ENCODE results near the gene SF1.

Gene SF1

GRCh38 chr11:64760759-64761420, 17.5 kb downstream of the SF1 start:
- no peak for DNase-seq (ENCODE audit: low read depth)

- no peak for DNase-seq (ENCODE audit: low read depth)
Measured at GRCh38 chr11:64759722-64760719, 18.3 kb downstream of the SF1 start, which contains the start of gene PYGM. Gene PYGM (minus strand): TSS chr11:64759974. CDS start chr11:64759898, 76 bp downstream.

- no peak for DNase-seq (ENCODE audit: low read depth)
Measured at GRCh38 chr11:64759131-64759721, 19.1 kb downstream of the SF1 start.

GRCh38 chr11:64758330-64759079, 19.8 kb downstream of the SF1 start:
- no peak for DNase-seq (ENCODE audit: low read depth)

GRCh38 chr11:64757549-64758329, 20.6 kb downstream of the SF1 start:
- DNase-seq (ENCODE audit: low read depth) = no peak

- DNase-seq (ENCODE audit: low read depth) = no peak
Measured at GRCh38 chr11:64755681-64756361, 22.5 kb downstream of the SF1 start.

- DNase-seq (ENCODE audit: low read depth) = no peak
Measured at GRCh38 chr11:64754919-64755662, 23.3 kb downstream of the SF1 start.

GRCh38 chr11:64754124-64754918, 24.0 kb downstream of the SF1 start:
- DNase-seq (ENCODE audit: low read depth) = no peak

- DNase-seq (ENCODE audit: low read depth) = no peak
Measured at GRCh38 chr11:64753380-64754123, 24.8 kb downstream of the SF1 start.

GRCh38 chr11:64753019-64753379, 25.3 kb downstream of the SF1 start:
- no peak for DNase-seq (ENCODE audit: low read depth)

- DNase-seq (ENCODE audit: low read depth) = no peak
Measured at GRCh38 chr11:64752175-64752970, 26.0 kb downstream of the SF1 start.

GRCh38 chr11:64751580-64751979, 26.8 kb downstream of the SF1 start:
- DNase-seq (ENCODE audit: low read depth) = no peak

- DNase-seq (ENCODE audit: low read depth) = no peak
Measured at GRCh38 chr11:64751136-64751535, 27.2 kb downstream of the SF1 start.

GRCh38 chr11:64750361-64751054, 27.8 kb downstream of the SF1 start:
- no peak for DNase-seq (ENCODE audit: low read depth)

GRCh38 chr11:64747961-64748665, 30.2 kb downstream of the SF1 start:
- peak; percentile 58 for DNase-seq (ENCODE audit: low read depth)

GRCh38 chr11:64746486-64746885, 31.9 kb downstream of the SF1 start:
- DNase-seq (ENCODE audit: low read depth) = no peak

Data from GM04504 (cell line).